Activated CD4-positive, alpha-beta memory T cell treated with anti-CD3 and anti-CD28 coated beads, Interleukin-2, amount 10 ng/mL, durations not matched to agents 7 days and 5 days (primary cell): ENCODE data around the gene GALNT8. TPM values are rescaled to one million over a fixed set of nuclear protein-coding genes. Genes with fewer than 3 reads are reported as not detected.

Experiments used
- CTCF ChIA-PET: fragments of 350-600 bp; sonication (Branson Sonifier 250); formaldehyde crosslinking; loops from one replicate; lab custom pipeline; 2021; ENCODE audit warnings: antibody characterized with exemption, inconsistent platforms; lab: Charles Lee
- POLR2A ChIA-PET: fragments of 350-600 bp; sonication (Branson Sonifier 250); formaldehyde crosslinking; loops from one replicate; lab custom pipeline; 2021; ENCODE audit warnings: antibody characterized with exemption; lab: Charles Lee
- DNase-seq: peaks from one replicate; pipeline ENCODE4 v3.0.0-alpha.2; 2020
- H3K27ac Mint-ChIP-seq: one replicate; pipeline ENCODE4 v1.8.0; 2021; ENCODE audit warnings: mild to moderate bottlenecking, mixed read lengths
- H3K27me3 Mint-ChIP-seq: one replicate; pipeline ENCODE4 v1.8.0; 2021; ENCODE audit warnings: mixed read lengths
- H3K36me3 Mint-ChIP-seq: one replicate; pipeline ENCODE4 v1.8.0; 2021; ENCODE audit warnings: low read depth, mixed read lengths
- H3K4me1 Mint-ChIP-seq: one replicate; pipeline ENCODE4 v1.8.0; 2021; ENCODE audit warnings: mixed read lengths
- H3K4me3 Mint-ChIP-seq: one replicate; pipeline ENCODE4 v1.8.0; 2021; ENCODE audit warnings: mild to moderate bottlenecking, mixed read lengths
- H3K9me3 Mint-ChIP-seq: one replicate; pipeline ENCODE4 v1.8.0; 2021; ENCODE audit warnings: mixed read lengths
- total RNA-seq, 2 experiments: library from RNA; stranded (reverse); gene quantifications; one replicate each; pipeline ENCODE4 v1.2.3, GENCODE V29; 2021

The GALNT8 gene
- total RNA-seq, 2 experiments from 2014 or later: 1.8 to 2.0 TPM

DNA sequence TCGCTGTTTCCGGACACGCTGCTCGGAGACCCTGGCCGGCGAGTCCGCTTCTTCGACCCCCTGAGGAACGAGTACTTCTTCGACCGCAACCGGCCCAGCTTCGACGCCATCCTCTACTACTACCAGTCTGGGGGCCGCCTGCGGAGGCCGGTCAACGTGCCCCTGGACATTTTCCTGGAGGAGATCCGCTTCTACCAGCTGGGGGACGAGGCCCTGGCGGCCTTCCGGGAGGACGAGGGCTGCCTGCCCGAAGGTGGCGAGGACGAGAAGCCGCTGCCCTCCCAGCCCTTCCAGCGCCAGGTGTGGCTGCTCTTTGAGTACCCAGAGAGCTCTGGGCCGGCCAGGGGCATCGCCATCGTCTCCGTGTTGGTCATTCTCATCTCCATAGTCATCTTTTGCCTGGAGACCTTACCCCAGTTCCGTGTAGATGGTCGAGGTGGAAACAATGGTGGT, 90.0 kb downstream of the GALNT8 start:
- ChIA-PET POLR2A (interaction anchor here (1.0 to 4.8 kb wide), 3 partner anchors 18 to 161 kb away, joined by 3 to 52 read pairs (median 3); no protein-coding TSS in a partner anchor), CTCF (interaction anchor here (1.0 to 1.9 kb wide), 3 partner anchors 14 to 39 kb away, joined by 3 to 6 read pairs (median 3); no protein-coding TSS in a partner anchor)
- Mint-ChIP-seq H3K36me3 (peaks cover 32% of the 10 kb centered on the region), H3K4me3 (peak overlapping the region; percentile 70), H3K27me3 (peaks cover 7% of the 10 kb centered on the region), H3K9me3 (no peaks in the 10 kb centered on the region), H3K27ac (no peak overlapping the region), H3K4me1 (peaks cover 47% of the 10 kb centered on the region)
- no peak for DNase-seq

DNA sequence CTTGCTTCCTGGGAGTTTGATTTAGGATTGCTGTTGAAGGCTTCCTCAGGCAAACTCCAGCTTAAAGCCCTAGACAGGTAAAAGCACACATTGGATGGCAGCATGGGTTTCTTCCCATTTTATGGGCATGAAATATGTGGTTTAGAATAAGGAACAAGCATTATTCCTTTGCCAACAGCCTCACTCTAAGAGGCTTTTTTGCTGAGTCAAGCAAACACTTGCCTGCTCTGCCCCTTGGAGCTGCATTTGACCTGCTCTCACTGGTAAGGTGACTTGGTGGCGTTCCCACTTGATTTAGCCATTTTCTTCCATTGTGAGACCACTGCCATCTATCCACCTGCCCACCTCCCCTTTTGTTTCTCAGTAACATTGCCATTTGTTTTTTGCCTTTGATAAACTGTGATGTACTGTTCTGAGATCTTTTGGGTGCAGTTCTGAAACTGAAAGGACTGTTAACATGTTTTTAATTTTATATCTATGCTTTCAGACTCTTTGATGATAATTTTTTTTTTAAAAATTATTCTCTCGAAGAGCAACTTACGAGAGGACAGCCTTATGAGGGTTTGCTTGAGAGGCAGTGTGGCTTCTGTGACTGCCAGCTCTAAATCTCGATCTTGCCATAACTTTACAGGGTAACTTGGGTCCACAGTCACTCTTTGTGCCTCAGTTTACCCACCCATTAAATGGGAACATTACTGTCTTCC, 92.6 kb downstream of the GALNT8 start:
- POLR2A ChIA-PET: no interaction called here
- Mint-ChIP-seq H3K9me3 (no peaks in the 10 kb centered on the region), H3K27me3 (peaks cover 5% of the 10 kb centered on the region), H3K4me3 (no peak overlapping the region), H3K36me3 (peaks cover 23% of the 10 kb centered on the region), H3K4me1 (peaks cover 34% of the 10 kb centered on the region), H3K27ac (no peak overlapping the region)
- CTCF ChIA-PET: no interaction called here
- no peak for DNase-seq

- Mint-ChIP-seq H3K4me1 (peaks cover 31% of the 10 kb centered on the region), H3K9me3 (no peaks in the 10 kb centered on the region), H3K4me3 (no peak overlapping the region), H3K36me3 (peaks cover 19% of the 10 kb centered on the region), H3K27ac (no peak overlapping the region), H3K27me3 (peaks cover 3% of the 10 kb centered on the region)
- ChIA-PET CTCF (interaction anchor here (0.8 kb wide), 1 partner anchor 236 kb away, joined by 3 read pairs; no protein-coding TSS in a partner anchor), POLR2A (interaction anchor here (1.2 kb wide), 1 partner anchor 11 kb away, joined by 3 read pairs; no protein-coding TSS in a partner anchor)
- no peak for DNase-seq
These were observed 93.5 kb downstream of the GALNT8 start for GRCh38 chr12:4813741-4814140.

DNA sequence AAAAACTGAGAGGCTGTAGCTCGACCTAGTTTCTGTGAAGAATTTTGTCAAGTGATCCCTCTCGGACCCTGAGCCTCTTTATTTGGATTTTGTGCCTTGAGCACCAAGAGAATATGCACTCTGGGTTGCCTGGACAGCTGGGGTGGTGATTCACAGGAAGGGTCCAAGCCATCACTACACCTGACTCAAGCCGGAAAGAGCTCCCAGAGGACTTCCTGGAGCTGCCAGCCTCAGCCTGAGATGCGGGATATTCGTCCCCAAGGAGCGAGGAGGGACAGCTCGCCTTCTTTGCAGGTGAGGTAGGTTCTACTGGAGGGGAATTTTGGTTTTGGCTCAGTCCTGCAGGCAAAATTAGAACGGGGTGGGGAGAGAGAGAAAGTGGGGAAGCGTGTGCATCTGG, 94.3 kb downstream of the GALNT8 start:
- peaks cover 28% of the 10 kb centered on the region for H3K4me1 Mint-ChIP-seq
- no peaks in the 10 kb centered on the region for H3K27me3 Mint-ChIP-seq
- H3K4me3 Mint-ChIP-seq: no peak overlapping the region
- no peak overlapping the region for H3K27ac Mint-ChIP-seq
- H3K36me3 Mint-ChIP-seq: peaks cover 17% of the 10 kb centered on the region
- CTCF ChIA-PET: no interaction called here
- H3K9me3 Mint-ChIP-seq: no peaks in the 10 kb centered on the region
- DNase-seq: no peak
- POLR2A ChIA-PET: interaction anchor here (1.2 kb wide), 1 partner anchor 10 kb away, joined by 3 read pairs; no protein-coding TSS in a partner anchor

DNA sequence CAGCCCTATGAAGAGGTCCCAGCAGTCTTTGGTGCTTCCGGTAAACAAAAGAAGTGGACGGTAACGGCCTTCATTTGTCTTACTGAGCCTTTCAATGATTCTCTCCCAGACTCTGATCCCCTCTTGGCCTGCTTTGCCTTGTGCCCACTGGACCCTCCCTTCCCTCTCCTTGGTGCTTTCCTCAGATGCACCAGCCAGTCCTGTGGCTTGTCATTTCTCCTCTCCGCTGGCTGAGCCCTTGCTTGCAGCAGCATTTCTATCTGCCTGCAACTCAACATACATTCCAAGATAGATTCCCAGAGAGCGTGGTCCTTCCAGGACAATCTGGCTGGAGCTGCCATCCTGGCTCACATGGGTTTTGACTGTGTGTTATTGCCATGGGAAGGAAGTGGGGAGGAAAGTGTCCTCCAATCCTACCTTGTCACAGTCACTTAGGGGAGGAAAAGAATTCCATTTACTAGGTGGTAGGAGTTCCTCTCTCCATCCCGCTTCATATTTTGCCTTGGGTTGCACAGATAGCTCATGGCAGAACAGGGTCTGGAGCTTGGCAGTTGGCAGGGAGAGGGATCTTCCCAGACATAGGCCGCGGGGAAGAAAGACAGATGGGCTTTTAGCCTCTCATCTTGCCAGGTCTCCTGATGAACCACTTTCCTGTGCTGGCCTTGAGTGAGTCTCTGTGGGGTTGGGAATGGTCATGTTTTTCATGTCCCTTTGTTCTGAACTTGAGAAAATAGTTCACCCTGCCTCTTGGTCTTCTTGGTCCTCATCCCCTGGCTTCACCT, 96.7 kb downstream of the GALNT8 start:
- H3K27ac Mint-ChIP-seq: no peak overlapping the region
- ChIA-PET POLR2A (no interaction called here), CTCF (interaction anchor here (0.7 to 1.2 kb wide), 2 partner anchors 40 to 91 kb away, joined by 3 to 5 read pairs; no protein-coding TSS in a partner anchor)
- H3K4me1 Mint-ChIP-seq: peaks cover 14% of the 10 kb centered on the region
- H3K36me3 Mint-ChIP-seq: peaks cover 5% of the 10 kb centered on the region
- H3K4me3 Mint-ChIP-seq: no peak overlapping the region
- no peaks in the 10 kb centered on the region for H3K27me3 Mint-ChIP-seq
- H3K9me3 Mint-ChIP-seq: no peaks in the 10 kb centered on the region
- no peak for DNase-seq

GRCh38 chr12:4817880-4818279, 97.7 kb downstream of the GALNT8 start:
- ChIA-PET CTCF (interaction anchor here (1.2 kb wide), 1 partner anchor 39 kb away, joined by 5 read pairs; no protein-coding TSS in a partner anchor), POLR2A (no interaction called here)
- Mint-ChIP-seq H3K9me3 (no peaks in the 10 kb centered on the region), H3K27me3 (no peaks in the 10 kb centered on the region), H3K4me3 (no peak overlapping the region), H3K27ac (no peak overlapping the region), H3K4me1 (peaks cover 16% of the 10 kb centered on the region), H3K36me3 (peaks cover 10% of the 10 kb centered on the region)
- DNase-seq: no peak

DNA sequence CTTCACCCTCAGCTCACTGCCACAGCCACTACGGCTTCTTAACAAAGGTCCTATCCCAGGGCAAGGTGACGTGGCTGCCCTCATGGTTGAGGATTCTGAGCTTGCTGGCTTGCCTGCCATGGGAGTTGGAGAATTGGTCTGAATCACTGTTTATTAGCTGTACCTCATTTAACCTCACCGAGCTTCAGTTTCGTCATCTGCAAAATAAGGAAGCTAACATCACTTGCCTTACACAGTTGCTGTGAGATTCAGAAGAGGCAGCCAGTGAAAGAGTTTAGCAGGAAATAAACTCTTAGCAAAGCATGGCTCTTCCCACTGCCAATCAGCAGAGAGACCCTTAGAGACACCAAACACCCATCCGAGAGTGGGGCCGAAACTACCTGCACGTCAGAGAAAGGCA, 99.5 kb downstream of the GALNT8 start:
- ChIA-PET CTCF (no interaction called here), POLR2A (interaction anchor here (2.2 kb wide), 1 partner anchor 10 kb away, joined by 9 read pairs; no protein-coding TSS in a partner anchor)
- Mint-ChIP-seq H3K4me1 (peaks cover 22% of the 10 kb centered on the region), H3K4me3 (no peak overlapping the region), H3K9me3 (no peaks in the 10 kb centered on the region), H3K27ac (no peak overlapping the region), H3K36me3 (peaks cover 21% of the 10 kb centered on the region), H3K27me3 (no peaks in the 10 kb centered on the region)
- DNase-seq: no peak

DNA sequence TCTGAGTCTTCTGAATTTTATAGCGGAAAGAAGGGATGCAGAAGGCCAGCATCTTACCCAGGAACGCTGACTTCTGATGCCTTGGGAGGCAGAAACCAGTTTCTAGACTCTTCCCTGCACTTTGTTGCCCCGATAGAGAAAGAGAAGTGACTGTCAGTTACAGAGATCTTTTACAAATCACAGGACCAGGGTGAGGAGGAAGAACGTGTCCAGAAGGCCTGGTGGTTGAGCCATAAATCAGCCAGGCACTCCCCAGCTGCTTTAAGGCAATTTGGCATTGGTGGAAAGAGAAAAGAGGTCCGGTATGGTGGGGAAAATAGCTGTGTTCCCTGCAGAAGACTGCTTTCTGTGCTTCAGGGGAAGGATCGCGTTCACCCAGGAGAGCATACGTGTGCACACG, 100.8 kb downstream of the GALNT8 start:
- H3K4me1 Mint-ChIP-seq: peaks cover 36% of the 10 kb centered on the region
- H3K27ac Mint-ChIP-seq: no peak overlapping the region
- H3K36me3 Mint-ChIP-seq: peaks cover 27% of the 10 kb centered on the region
- H3K4me3 Mint-ChIP-seq: no peak overlapping the region
- no peak for DNase-seq
- no peaks in the 10 kb centered on the region for H3K9me3 Mint-ChIP-seq
- POLR2A ChIA-PET: interaction anchor here (2.2 kb wide), 1 partner anchor 8 kb away, joined by 9 read pairs; no protein-coding TSS in a partner anchor
- CTCF ChIA-PET: no interaction called here
- H3K27me3 Mint-ChIP-seq: no peaks in the 10 kb centered on the region

Other genes starting within 250 kb of the GALNT8 start
- gene RAD51AP1, start 181.5 kb upstream of the GALNT8 start, total RNA-seq: 10 to 100 TPM; 43.5 to 45.6 TPM
- gene DYRK4, start 158.2 kb upstream of the GALNT8 start, total RNA-seq: 10 to 100 TPM; 22.9 to 24.4 TPM
- 1 to 10 TPM; 3.1 to 3.4 TPM for gene AKAP3, start 71.3 kb upstream of the GALNT8 start, total RNA-seq
- gene NDUFA9, start 71.3 kb upstream of the GALNT8 start, total RNA-seq: 100 to 1,000 TPM in 1 of 2 experiments, 10 to 100 TPM in 1; 95.1 to 112 TPM
- not detected for gene KCNA1, start 189.5 kb downstream of the GALNT8 start, total RNA-seq